Upper lobe of right lung (tissue), 1 donor: ENCODE results near the gene DPP6. TPM values are rescaled to one million over a fixed set of nuclear protein-coding genes. Genes with fewer than 3 reads are reported as not detected.

Experiments used
- ATAC-seq: fragments of 200-7000 bp; cut with Tn5 transposase; one replicate; pipeline ENCODE4 v1.9.1; 2020; ENCODE audit warnings: mild to moderate bottlenecking, moderate library complexity
- DNase-seq: peaks from one replicate; pipeline ENCODE4 v3.0.0-alpha.2; 2020
- H3K27ac ChIP-seq: fragments of 200-600 bp; one replicate; pipeline ENCODE4 v1.8.0; 2022
- H3K27me3 ChIP-seq: fragments of 200-600 bp; one replicate; pipeline ENCODE4 v1.8.0; 2022; ENCODE audit warnings: mild to moderate bottlenecking
- H3K36me3 ChIP-seq: fragments of 200-600 bp; one replicate; pipeline ENCODE4 v1.8.0; 2022
- H3K4me1 ChIP-seq: fragments of 200-600 bp; one replicate; pipeline ENCODE4 v1.8.0; 2022
- H3K4me3 ChIP-seq: fragments of 200-600 bp; one replicate; pipeline ENCODE4 v1.8.0; 2022; ENCODE audit warnings: mild to moderate bottlenecking
- H3K9me3 ChIP-seq: fragments of 200-600 bp; one replicate; pipeline ENCODE4 v1.8.0; 2022
- CTCF ChIP-seq: fragments of 200-600 bp; IDR thresholded peaks from one replicate; pipeline ENCODE4 v1.8.0; 2022; ENCODE audit warnings: antibody characterized with exemption
- intact Hi-C: fragments of 100-400 bp; cut with DNase I; formaldehyde crosslinking; loops from one replicate; pipeline ENCODE4 v1.11.0; 2022
- total RNA-seq: library from RNA; stranded (reverse); fragmentation: NEBNext Ultra II Directional; extraction: Animal tissue kit (Norgen Biotek cat#: 25700); gene quantifications from one replicate; pipeline ENCODE4 v1.2.1, GENCODE V29; 2021
- donor health status: DM: no; HTN: yes; CAD: no; lungs with severe emphysema.

Gene DPP6
- total RNA-seq, 1 donor from 2014 or later = 1.6 TPM

- DNase-seq (no peak), ATAC-seq (no peak)
- Histone ChIP-seq H3K4me3 (no peak overlapping the region), H3K36me3 (no peaks in the 10 kb centered on the region), H3K27ac (no peak overlapping the region), H3K27me3 (no peaks in the 10 kb centered on the region), H3K9me3 (no peaks in the 10 kb centered on the region), H3K4me1 (no peaks in the 10 kb centered on the region)
- intact Hi-C loops = no loop called here
- no peak for TF ChIP-seq CTCF
These were observed 290.9 kb downstream of the DPP6 start for GRCh38 chr7:154342971-154343633.

- ATAC-seq (no peak), DNase-seq (no peak)
- Histone ChIP-seq H3K27me3 (no peaks in the 10 kb centered on the region), H3K9me3 (no peaks in the 10 kb centered on the region), H3K36me3 (no peaks in the 10 kb centered on the region), H3K27ac (no peak overlapping the region), H3K4me1 (no peaks in the 10 kb centered on the region), H3K4me3 (no peak overlapping the region)
- no peak for TF ChIP-seq CTCF
- intact Hi-C loops = no loop called here
These were observed 291.7 kb downstream of the DPP6 start for GRCh38 chr7:154343778-154344412.

DNA sequence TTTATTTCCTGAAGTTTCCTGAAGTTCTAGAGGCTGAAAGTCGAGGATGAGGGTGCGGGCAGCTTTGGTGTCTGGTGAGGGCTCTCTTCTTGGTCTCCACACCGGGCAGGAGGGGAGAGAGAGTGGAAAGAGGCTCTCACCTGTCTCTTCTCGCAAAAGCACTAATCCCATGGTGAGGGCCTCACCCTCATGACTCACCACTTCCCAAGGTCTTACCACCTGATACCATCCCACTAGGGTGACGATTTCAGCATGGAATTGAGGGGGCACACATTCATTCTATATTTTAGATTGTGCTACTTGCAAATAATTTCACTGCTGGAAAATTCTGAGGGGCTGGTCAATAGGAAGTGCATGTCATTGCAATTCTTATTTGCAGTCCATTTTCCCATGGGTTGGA is 292.9 kb downstream of the DPP6 start:
- Histone ChIP-seq H3K9me3 (no peaks in the 10 kb centered on the region), H3K4me1 (no peaks in the 10 kb centered on the region), H3K27me3 (no peaks in the 10 kb centered on the region), H3K27ac (no peak overlapping the region), H3K36me3 (no peaks in the 10 kb centered on the region), H3K4me3 (no peak overlapping the region)
- no peak for TF ChIP-seq CTCF
- ATAC-seq (no peak), DNase-seq (no peak)
- intact Hi-C loops = no loop called here

DNA sequence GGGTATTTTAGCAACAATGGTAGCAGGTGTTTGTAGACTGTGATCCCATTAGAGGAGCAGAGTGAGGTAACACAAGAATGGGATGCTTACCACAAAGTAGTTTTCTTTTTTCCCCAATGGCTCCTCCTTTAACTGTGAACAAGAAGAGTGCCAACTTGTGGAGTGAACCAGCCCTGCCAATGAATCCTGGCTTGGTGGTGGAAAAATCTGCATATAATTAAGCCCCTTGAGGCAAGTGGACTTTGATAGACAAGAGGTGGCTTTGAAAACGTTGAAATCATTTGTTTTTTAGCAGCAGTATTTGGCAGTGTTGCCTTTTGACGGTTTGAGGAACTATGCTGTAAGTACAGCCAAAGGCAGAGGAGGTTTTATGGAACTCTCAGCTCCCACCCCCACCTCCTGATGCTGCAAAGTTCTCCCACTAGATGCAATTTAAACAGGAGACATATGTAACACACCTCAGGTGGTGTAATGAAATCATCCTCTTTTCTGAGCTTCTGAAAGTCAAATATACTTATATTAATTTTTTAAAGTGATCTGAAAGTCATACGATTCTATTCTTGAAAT is 295.6 kb downstream of the DPP6 start:
- Histone ChIP-seq H3K4me1 (no peaks in the 10 kb centered on the region), H3K27ac (no peak overlapping the region), H3K9me3 (no peaks in the 10 kb centered on the region), H3K4me3 (no peak overlapping the region), H3K36me3 (no peaks in the 10 kb centered on the region), H3K27me3 (no peaks in the 10 kb centered on the region)
- ATAC-seq = no peak
- DNase-seq = no peak
- intact Hi-C loops = no loop called here
- TF ChIP-seq CTCF = no peak

DNA sequence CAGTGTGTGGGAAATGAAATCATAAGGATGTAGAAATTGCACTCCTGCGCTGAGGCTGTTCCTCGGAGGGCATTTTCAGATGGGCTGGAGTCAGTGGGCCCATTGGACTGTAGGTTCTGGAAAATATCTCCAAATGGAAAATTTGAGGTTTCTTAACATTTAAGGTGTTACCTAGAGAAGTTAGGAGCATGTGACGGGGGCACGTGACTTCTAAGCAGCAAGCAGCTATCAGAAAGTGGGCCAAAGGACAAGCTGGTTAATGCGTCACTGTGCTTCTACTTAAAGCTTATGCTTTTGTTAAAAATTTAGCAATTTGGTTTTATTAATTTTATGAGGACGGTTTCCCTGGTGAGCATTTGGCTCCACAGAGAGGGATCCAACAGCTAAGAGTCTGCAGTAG is 298.7 kb downstream of the DPP6 start:
- H3K27ac ChIP-seq = no peak overlapping the region
- ATAC-seq = no peak
- no peak for TF ChIP-seq CTCF
- H3K36me3 ChIP-seq = no peaks in the 10 kb centered on the region
- no peaks in the 10 kb centered on the region for H3K4me1 ChIP-seq
- intact Hi-C loops = no loop called here
- no peak overlapping the region for H3K4me3 ChIP-seq
- DNase-seq = no peak
- no peaks in the 10 kb centered on the region for H3K9me3 ChIP-seq
- H3K27me3 ChIP-seq = no peaks in the 10 kb centered on the region
